A549 (cell line): ENCODE results near the gene TMPRSS9. TPM values are rescaled to one million over a fixed set of nuclear protein-coding genes. Genes with fewer than 3 reads are reported as not detected.
"Not testable (repeated sequence)": the region's sequence is repeated elsewhere in the genome, so short reads cannot be mapped to it uniquely, and the experiment has no call there.

ENCODE experiments used
- ATAC-seq, 2 experiments: fragments of 200-7000 bp in 1 of 2; fragments of >200 bp in 1 of 2; cut with Nextera tagmentation in 1 of 2; cut with Tn5 transposase in 1 of 2; 3 replicates each; pipeline versions ENCODE4 v1.8.0 to v1.9.1; 2018 to 2020; ENCODE audit warnings: mild to moderate bottlenecking in 1 of 2, moderate library complexity in 1 of 2
- CTCF ChIA-PET: fragments of 300-600 bp; sonication (Branson Sonifier 250); formaldehyde crosslinking; extraction: SDS; loops from one replicate; lab custom pipeline; 2021; ENCODE audit warnings: antibody characterized with exemption, inconsistent platforms; lab: Yijun Ruan, JAX
- POLR2A ChIA-PET: fragments of 350-600 bp; formaldehyde crosslinking; extraction: SDS; loops from one replicate; lab custom pipeline; 2021; ENCODE audit warnings: antibody characterized with exemption, inconsistent platforms; lab: Yijun Ruan, JAX
- DNase-seq, 2 experiments: peaks; one replicate each; pipeline versions ENCODE4 v3.0.0 to v3.0.0-alpha.2; 2011 to 2016; ENCODE audit warnings: low read depth in 1 of 2, low spot score in 1 of 2
- FAIRE-seq: peaks from 2 replicates; lab custom pipeline; 2011; peaks lifted over from hg19 to GRCh38; lab: Jason Lieb, UNC
- H3K27ac ChIP-seq, 2 experiments: fragments of >200 bp; sonication (Bioruptor Twin); formaldehyde crosslinking; 3 replicates each; pipeline ENCODE4 v1.5.1; 2016 to 2017
- H3K4me1 ChIP-seq: fragments of >200 bp; sonication (Bioruptor Twin); formaldehyde crosslinking; 3 replicates; pipeline ENCODE4 v1.6.1; 2016
- H3K4me2 ChIP-seq: fragments of >200 bp; sonication (Bioruptor Twin); formaldehyde crosslinking; 3 replicates; pipeline ENCODE4 v1.6.1; 2016
- H3K4me3 ChIP-seq: fragments of >200 bp; sonication (Bioruptor Twin); formaldehyde crosslinking; 3 replicates; pipeline ENCODE4 v1.5.1; 2016
- H3K9me3 ChIP-seq: fragments of >200 bp; sonication (Bioruptor Twin); formaldehyde crosslinking; 3 replicates; pipeline ENCODE4 v1.6.1; 2016
- ATOH8 ChIP-seq: fragments of 250-450 bp; sonication (Bioruptor Pico); IDR thresholded peaks from 2 replicates; pipeline ENCODE4 v1.5.0; 2020; ENCODE audit warnings: low read depth, mild to moderate bottlenecking, moderate library complexity
- CBX8 ChIP-seq: fragments of 200-600 bp; sonication (generic); IDR thresholded peaks from 2 replicates; pipeline ENCODE4 v1.6.1; 2016
- CHD4 ChIP-seq: fragments of 200-600 bp; sonication (generic); IDR thresholded peaks from 2 replicates; pipeline ENCODE4 v1.6.1; 2016; ENCODE audit warnings: antibody characterized with exemption, mild to moderate bottlenecking, borderline replicate concordance
- CTCF ChIP-seq: fragments of >200 bp; sonication (Bioruptor Twin); formaldehyde crosslinking; IDR thresholded peaks from 3 replicates; pipeline ENCODE4 v1.5.1; 2016
- ESRRA ChIP-seq: fragments of 150-350 bp; IDR thresholded peaks from 2 replicates; pipeline ENCODE4 v1.6.1; 2014; ENCODE audit warnings: mild to moderate bottlenecking, low read length, borderline replicate concordance
- FOXS1 ChIP-seq: fragments of 250-450 bp; sonication (Bioruptor Pico); IDR thresholded peaks from 2 replicates; pipeline ENCODE4 v1.5.0; 2020; ENCODE audit warnings: mild to moderate bottlenecking, moderate library complexity
- HDAC2 ChIP-seq: fragments of 200-600 bp; sonication (generic); IDR thresholded peaks from 2 replicates; pipeline ENCODE4 v1.6.1; 2016
- HOXA7 ChIP-seq: fragments of 250-450 bp; sonication (Bioruptor Pico); IDR thresholded peaks from 2 replicates; pipeline ENCODE4 v1.5.0; 2020; ENCODE audit warnings: mild to moderate bottlenecking, moderate library complexity
- JUN ChIP-seq, 2 experiments: fragments of >200 bp; sonication (Bioruptor Twin); formaldehyde crosslinking; IDR thresholded peaks; 2 replicates in 1 of 2; 3 replicates in 1 of 2; pipeline ENCODE4 v1.6.1; 2016 to 2017
- JUNB ChIP-seq: fragments of >200 bp; sonication (Bioruptor Twin); formaldehyde crosslinking; IDR thresholded peaks from 2 replicates; pipeline ENCODE4 v1.6.1; 2016
- KDM1A ChIP-seq: fragments of 200-600 bp; sonication (generic); IDR thresholded peaks from 2 replicates; pipeline ENCODE4 v1.6.1; 2016; ENCODE audit warnings: low read depth, mild to moderate bottlenecking
- PBX3 ChIP-seq: IDR thresholded peaks from 2 replicates; pipeline ENCODE4 v1.6.1; 2012
- RAD21 ChIP-seq, 2 experiments: fragments of >200 bp in 1 of 2; sonication (Bioruptor Twin) in 1 of 2; formaldehyde crosslinking in 1 of 2; IDR thresholded peaks in 1 of 2; conservative IDR thresholded peaks in 1 of 2; 2 replicates in 1 of 2; 3 replicates in 1 of 2; pipeline ENCODE4 v1.6.1; 2012 to 2018; ENCODE audit warnings: inconsistent platforms in 1 of 2
- SMC3 ChIP-seq: fragments of >200 bp; sonication (Bioruptor Twin); formaldehyde crosslinking; IDR thresholded peaks from 3 replicates; pipeline ENCODE4 v1.6.1; 2018; ENCODE audit warnings: inconsistent platforms
- TFCP2L1 ChIP-seq: fragments of 250-450 bp; sonication (Bioruptor Pico); IDR thresholded peaks from 2 replicates; pipeline ENCODE4 v1.5.0; 2021; ENCODE audit warnings: mild to moderate bottlenecking
- TP53 ChIP-seq: fragments of 250-450 bp; sonication (Bioruptor Pico); IDR thresholded peaks from 2 replicates; pipeline ENCODE4 v1.5.0; 2021; ENCODE audit warnings: mild to moderate bottlenecking, moderate library complexity
- USF2 ChIP-seq: fragments of 450-650 bp; IDR thresholded peaks from 2 replicates; pipeline ENCODE4 v1.6.1; 2014; ENCODE audit warnings: antibody characterized with exemption
- ZFP36 ChIP-seq: fragments of 450-650 bp; IDR thresholded peaks from 2 replicates; pipeline ENCODE4 v1.6.1; 2014; ENCODE audit warnings: borderline replicate concordance; ENCODE audit not compliant: partially characterized antibody
- WGBS: methylation state at CpG from one replicate; pipeline ENCODE4 v1.1.6; 2017; ENCODE audit errors: missing lambda C conversion rate; 5-methylcytosine and 5-hydroxymethylcytosine counted together
- polyA plus RNA-seq, 4 experiments: library from polyadenylated mRNA; depleted of rRNA in 3 of 4; stranded (reverse); fragments of >200 nt; fragmentation: RNase III in 1 of 4; extraction: RNeasy Plus Mini Kit Qiagen cat#74134 plus additional on column Dnase treatment in 1 of 4; gene quantifications; 2 replicates in 3 of 4; 3 replicates in 1 of 4; pipeline ENCODE4 v1.2.3, GENCODE V29; 2011 to 2017

TMPRSS9 gene
- polyA plus RNA-seq, 2 of the 4 experiments (the other 2 are of a cell fraction) = 0.01 TPM; not detected in 1

- ATAC-seq, H3K4me2 ChIP-seq, H3K4me1 ChIP-seq, DNase-seq, FAIRE-seq, H3K9me3 ChIP-seq, H3K27ac ChIP-seq, H3K4me3 ChIP-seq: not testable (repeated sequence)
- ChIA-PET CTCF (interaction anchor here (1.9 kb wide), 1 partner anchor 14 kb away, joined by 6 read pairs; no protein-coding TSS in a partner anchor), POLR2A (interaction anchor here (0.6 kb wide), 1 partner anchor 10 kb away, joined by 4 read pairs; no protein-coding TSS in a partner anchor)
- 86% methylated on average over 7 of the region's 7 CpGs for WGBS
These were observed 37.1 kb downstream of the TMPRSS9 start for GRCh38 chr19:2397173-2397572.

GRCh38 chr19:2398735-2399305, 38.8 kb downstream of the TMPRSS9 start:
- DNase-seq = no peak
- no peak for FAIRE-seq
- no peak for TF ChIP-seq JUN (IDR thresholded peaks at IDR 0.05)
- H3K9me3 ChIP-seq = no peaks in the 10 kb centered on the region
- 88% methylated on average over 6 of the region's 14 CpGs for WGBS
- ChIA-PET POLR2A (no interaction called here), CTCF (interaction anchor here (0.6 to 2.2 kb wide), 3 partner anchors 28 to 99 kb away, joined by 3 to 4 read pairs (median 3); partner anchors contain the start of gene TIMM13)
- no peak overlapping the region for H3K4me3 ChIP-seq
- H3K27ac ChIP-seq = no peak overlapping the region
- peaks cover 9% of the 10 kb centered on the region; the same call in 1 of the 3 replicates for H3K4me1 ChIP-seq
- no peak overlapping the region for H3K4me2 ChIP-seq
- no peak for ATAC-seq

GRCh38 chr19:2399582-2399981, 39.5 kb downstream of the TMPRSS9 start:
- ChIA-PET CTCF (interaction anchor here (0.6 to 2.2 kb wide), 3 partner anchors 7 to 383 kb away, joined by 3 to 6 read pairs (median 4); no protein-coding TSS in a partner anchor), POLR2A (no interaction called here)
- H3K4me2 ChIP-seq = no peak overlapping the region
- peaks cover 9% of the 10 kb centered on the region; the same call in 1 of the 3 replicates for H3K4me1 ChIP-seq
- no peak overlapping the region for H3K4me3 ChIP-seq
- FAIRE-seq = no peak
- no peak for ATAC-seq
- H3K9me3 ChIP-seq = no peaks in the 10 kb centered on the region
- 87% methylated on average over 4 of the region's 4 CpGs for WGBS
- no peak for DNase-seq
- no peak for TF ChIP-seq ATOH8 (CRISPR knock-in tag)
- TF ChIP-seq ZFP36 = no peak
- no peak for TF ChIP-seq TP53
- no peak for TF ChIP-seq TFCP2L1 (CRISPR knock-in tag)
- no peak for TF ChIP-seq KDM1A
- TF ChIP-seq CTCF = no peak
- TF ChIP-seq JUNB = no peak
- TF ChIP-seq HOXA7 (CRISPR knock-in tag) = no peak
- TF ChIP-seq CBX8 = no peak
- TF ChIP-seq USF2 = no peak
- TF ChIP-seq CHD4 = no peak
- no peak for TF ChIP-seq FOXS1 (CRISPR knock-in tag)
- no peak for TF ChIP-seq ESRRA
- no peak for TF ChIP-seq SMC3
- no peak for TF ChIP-seq PBX3
- no peak for TF ChIP-seq HDAC2
- no peak for TF ChIP-seq RAD21 (conservative IDR thresholded peaks at IDR 0.05 in 1 of 2, IDR thresholded peaks at IDR 0.05 in 1 of 2)
- TF ChIP-seq, all 56 proteins: peak for 0
- H3K27ac ChIP-seq = no peak overlapping the region
